ENCODE measurements around the gene SERPINC1.
"Not testable (repeated sequence)": the region's sequence is repeated elsewhere in the genome, so short reads cannot be mapped to it uniquely, and the experiment has no call there.

The SERPINC1 gene

GRCh38 chr1:173859547-173859946, 57.6 kb downstream of the SERPINC1 start:
- not testable (repeated sequence) for H3K27me3 ChIP-seq (ENCODE audit: control insufficient read depth, insufficient read depth, low read length); H3K4me3 ChIP-seq (ENCODE audit: low read length); H3K4me2 ChIP-seq (ENCODE audit: low read length); H3K9me3 ChIP-seq (replicated peaks; ENCODE audit: low read length); H3K9ac ChIP-seq (ENCODE audit: low read depth, low read length); H3K4me1 ChIP-seq (ENCODE audit: control insufficient read depth, insufficient read depth, low read length)
- peaks cover 49% of the 10 kb centered on the region for H3K36me3 ChIP-seq (ENCODE audit: insufficient read depth, low read length)

- Histone ChIP-seq H3K36me3 (ENCODE audit: insufficient read depth, low read length) (peaks cover 40% of the 10 kb centered on the region), H3K27me3 (ENCODE audit: control insufficient read depth, insufficient read depth, low read length) (no peaks in the 10 kb centered on the region), H3K9ac (ENCODE audit: low read depth, low read length) (no peak overlapping the region), H3K4me3 (ENCODE audit: low read length) (no peak overlapping the region), H3K9me3 (replicated peaks; ENCODE audit: low read length) (no peaks in the 10 kb centered on the region), H3K4me1 (ENCODE audit: control insufficient read depth, insufficient read depth, low read length) (peaks cover 12% of the 10 kb centered on the region), H3K4me2 (ENCODE audit: low read length) (no peak overlapping the region)
Observed at GRCh38 chr1:173857363-173857917, 59.7 kb downstream of the SERPINC1 start.

- Histone ChIP-seq H3K4me2 (ENCODE audit: low read length) (no peak overlapping the region), H3K27me3 (ENCODE audit: control insufficient read depth, insufficient read depth, low read length) (no peaks in the 10 kb centered on the region), H3K9me3 (replicated peaks; ENCODE audit: low read length) (no peaks in the 10 kb centered on the region), H3K4me1 (ENCODE audit: control insufficient read depth, insufficient read depth, low read length) (peaks cover 12% of the 10 kb centered on the region), H3K36me3 (ENCODE audit: insufficient read depth, low read length) (peaks cover 42% of the 10 kb centered on the region), H3K4me3 (ENCODE audit: low read length) (no peak overlapping the region), H3K9ac (ENCODE audit: low read depth, low read length) (no peak overlapping the region)
Observed at GRCh38 chr1:173856903-173857302, 60.2 kb downstream of the SERPINC1 start.

GRCh38 chr1:173856014-173856413, 61.1 kb downstream of the SERPINC1 start:
- no peak overlapping the region for H3K9ac ChIP-seq (ENCODE audit: low read depth, low read length)
- no peaks in the 10 kb centered on the region for H3K27me3 ChIP-seq (ENCODE audit: control insufficient read depth, insufficient read depth, low read length)
- H3K4me3 ChIP-seq (ENCODE audit: low read length) = no peak overlapping the region
- peaks cover 43% of the 10 kb centered on the region for H3K36me3 ChIP-seq (ENCODE audit: insufficient read depth, low read length)
- H3K4me1 ChIP-seq (ENCODE audit: control insufficient read depth, insufficient read depth, low read length) = peaks cover 12% of the 10 kb centered on the region
- no peak overlapping the region for H3K4me2 ChIP-seq (ENCODE audit: low read length)
- H3K9me3 ChIP-seq (replicated peaks; ENCODE audit: low read length) = no peaks in the 10 kb centered on the region

Small RNA genes lying within 50 kb of the gene (small RNA-seq; reads per million reads assigned to genes)
- 0.28 reads per million for gene RNA5SP67

Measured in skeletal muscle satellite cell (primary cell).